GM21381 (cell line): Measurements from ENCODE around the gene HHIPL1.

ENCODE experiments used
- ATAC-seq: cut with Tn5 transposase; IDR thresholded peaks from one replicate; pipeline ENCODE4 v1.9.1; 2021; ENCODE audit warnings: mild to moderate bottlenecking, moderate library complexity; ENCODE audit not compliant: unreplicated experiment

HHIPL1 gene

GRCh38 chr14:99673305-99674063 is 28.6 kb downstream of the HHIPL1 start:
- no peak for ATAC-seq

GRCh38 chr14:99674064-99674650 is 29.2 kb downstream of the HHIPL1 start:
- ATAC-seq = no peak

DNA sequence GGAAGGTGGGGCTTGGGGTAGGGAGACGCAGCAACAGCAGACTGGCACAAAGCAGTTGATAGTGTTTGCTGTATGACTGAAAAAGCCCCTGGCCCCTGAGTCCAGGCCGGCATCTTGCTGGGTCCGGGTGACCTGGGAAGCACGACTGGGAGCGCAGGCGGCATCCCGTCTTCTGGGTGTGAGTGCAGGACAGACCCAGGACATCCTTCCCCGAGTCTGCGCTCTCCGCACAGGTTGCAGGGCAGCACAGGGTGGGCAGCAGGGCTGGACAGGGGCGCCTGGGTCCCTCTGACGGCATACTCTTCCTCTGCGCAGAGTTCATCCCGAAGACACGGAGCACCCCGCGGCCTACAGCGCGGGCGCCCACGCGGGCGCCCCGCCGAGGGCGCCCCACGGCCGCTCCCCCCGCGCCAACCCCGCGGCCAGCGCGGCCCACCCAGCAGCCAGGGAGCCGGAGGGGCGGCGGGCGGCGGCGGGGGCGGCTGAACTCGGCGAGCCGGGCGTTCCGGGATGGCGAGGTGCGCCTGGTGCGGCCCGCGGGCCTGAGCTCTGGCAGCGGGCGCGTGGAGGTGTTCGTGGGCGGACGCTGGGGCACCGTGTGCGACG is 29.9 kb downstream of the HHIPL1 start:
- ATAC-seq = no peak

DNA sequence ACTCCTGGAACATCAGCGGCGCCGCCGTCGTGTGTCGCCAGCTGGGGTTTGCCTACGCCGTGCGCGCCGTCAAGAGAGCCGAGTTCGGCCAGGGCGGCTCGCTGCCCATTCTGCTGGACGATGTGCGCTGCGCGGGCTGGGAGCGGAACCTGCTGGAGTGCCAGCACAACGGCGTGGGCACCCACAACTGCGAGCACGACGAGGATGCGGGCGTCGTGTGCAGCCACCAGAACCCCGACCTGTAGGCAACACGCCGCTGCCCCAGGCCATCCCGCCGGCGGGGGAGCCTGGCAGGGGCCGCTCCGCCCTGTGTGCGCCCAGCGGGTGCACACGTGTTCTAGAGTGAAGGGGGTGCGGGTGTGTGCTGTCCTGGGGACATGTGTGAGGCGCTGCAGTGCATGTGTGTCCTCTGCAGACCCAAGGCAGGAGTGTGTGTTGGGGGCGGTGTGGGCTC is 30.5 kb downstream of the HHIPL1 start:
- no peak for ATAC-seq

DNA sequence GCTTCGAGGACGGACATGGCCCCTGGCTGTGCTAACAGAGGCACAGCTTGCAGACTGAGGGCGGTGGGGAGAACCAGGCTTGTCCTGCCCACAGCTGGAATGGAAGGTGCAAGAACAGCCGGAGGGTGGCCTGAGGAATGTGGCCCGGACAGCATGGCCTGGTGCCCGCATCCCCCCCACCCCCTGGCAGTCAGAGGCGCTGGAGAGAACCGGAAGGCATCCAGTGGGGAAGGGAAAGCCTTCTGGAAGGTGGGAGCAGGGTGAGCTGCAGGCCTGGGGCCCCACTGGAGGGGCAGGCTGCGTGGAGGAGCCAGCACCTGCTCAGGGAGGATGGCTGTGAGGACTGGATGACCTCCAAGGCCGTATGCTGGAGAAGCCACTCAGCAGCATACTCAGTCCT is 31.0 kb downstream of the HHIPL1 start:
- no peak for ATAC-seq

- ATAC-seq = no peak
These were observed 31.7 kb downstream of the HHIPL1 start for GRCh38 chr14:99676657-99677056.

- no peak for ATAC-seq
These were observed 32.6 kb downstream of the HHIPL1 start for GRCh38 chr14:99677231-99678140.

DNA sequence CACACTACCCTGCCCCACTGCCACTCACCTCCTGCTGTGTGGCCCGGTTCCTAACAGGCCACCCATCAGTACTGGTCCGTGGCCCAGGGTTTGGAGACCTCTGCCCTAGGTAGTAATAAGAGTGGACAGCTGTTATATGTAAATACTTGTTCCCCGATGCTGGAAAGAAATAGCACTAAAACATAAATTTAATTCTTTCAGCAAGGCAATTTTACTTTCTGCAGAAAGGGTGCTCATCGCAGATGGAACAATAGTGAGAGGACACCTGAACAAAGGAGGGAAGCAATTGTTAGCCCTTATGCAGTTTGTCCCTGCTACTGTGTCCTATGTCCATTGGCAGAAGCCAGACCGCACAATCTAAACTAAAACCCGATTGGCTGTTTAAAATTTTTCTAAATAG is 33.3 kb downstream of the HHIPL1 start:
- ATAC-seq = no peak

DNA sequence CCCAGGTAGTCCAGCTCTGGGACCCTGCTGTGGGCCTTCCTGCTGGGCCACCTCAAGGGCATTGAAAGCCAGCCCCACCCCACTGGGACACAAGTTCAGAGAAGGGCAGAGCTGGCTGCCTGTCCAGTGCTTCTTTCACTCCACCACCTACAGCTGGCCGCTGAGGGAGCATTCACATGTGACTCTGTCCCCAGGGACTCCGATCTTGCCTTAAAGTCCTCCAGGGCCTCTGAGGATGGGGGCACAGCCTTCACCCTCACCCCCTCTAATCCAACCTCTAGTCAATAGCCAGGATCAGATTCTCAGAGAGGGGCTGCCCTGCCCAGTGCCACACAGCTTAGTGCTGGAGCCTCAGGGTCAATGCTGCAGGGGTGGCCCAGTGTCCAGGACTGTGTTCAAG is 34.2 kb downstream of the HHIPL1 start:
- no peak for ATAC-seq

GRCh38 chr14:99679543-99679942 is 34.6 kb downstream of the HHIPL1 start:
- no peak for ATAC-seq

DNA sequence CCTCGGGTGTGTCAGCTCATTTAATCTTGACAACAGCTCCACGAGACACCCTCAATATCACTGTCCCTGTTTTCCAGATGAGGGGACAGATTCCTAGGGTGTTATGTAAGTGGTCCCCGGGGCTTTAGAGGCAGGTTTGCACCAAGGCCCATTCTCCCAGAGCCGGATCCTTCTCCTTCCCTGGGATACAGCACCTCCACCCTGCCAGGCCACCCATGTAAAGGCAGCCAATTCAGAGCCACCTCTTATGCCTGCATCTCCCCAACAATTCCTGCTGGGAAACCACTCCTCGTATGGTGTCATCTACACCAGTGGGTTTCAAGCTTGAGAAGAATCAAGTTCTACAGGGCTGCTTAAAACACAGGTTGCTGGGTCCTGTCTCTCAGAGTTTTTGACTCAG is 35.1 kb downstream of the HHIPL1 start:
- ATAC-seq = no peak

- no peak for ATAC-seq
These were observed 36.3 kb downstream of the HHIPL1 start for GRCh38 chr14:99681101-99681831.

DNA sequence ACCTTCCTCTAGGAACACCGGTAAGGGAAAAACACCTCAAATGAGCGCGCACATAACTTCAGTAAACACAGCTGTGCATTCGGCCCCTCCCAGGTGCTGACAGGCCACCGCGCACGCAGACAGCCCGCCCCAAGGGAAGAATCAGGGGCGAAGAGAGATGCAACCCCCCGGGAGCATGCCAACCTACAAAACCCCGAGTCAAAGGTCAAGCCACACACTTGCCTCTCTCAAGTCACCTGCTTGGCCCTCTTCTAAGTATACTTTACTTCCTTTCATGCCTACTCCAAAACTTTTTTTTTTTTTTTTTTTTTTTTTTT is 36.9 kb downstream of the HHIPL1 start:
- ATAC-seq = no peak

GRCh38 chr14:99682809-99683618 is 38.1 kb downstream of the HHIPL1 start:
- no peak for ATAC-seq

DNA sequence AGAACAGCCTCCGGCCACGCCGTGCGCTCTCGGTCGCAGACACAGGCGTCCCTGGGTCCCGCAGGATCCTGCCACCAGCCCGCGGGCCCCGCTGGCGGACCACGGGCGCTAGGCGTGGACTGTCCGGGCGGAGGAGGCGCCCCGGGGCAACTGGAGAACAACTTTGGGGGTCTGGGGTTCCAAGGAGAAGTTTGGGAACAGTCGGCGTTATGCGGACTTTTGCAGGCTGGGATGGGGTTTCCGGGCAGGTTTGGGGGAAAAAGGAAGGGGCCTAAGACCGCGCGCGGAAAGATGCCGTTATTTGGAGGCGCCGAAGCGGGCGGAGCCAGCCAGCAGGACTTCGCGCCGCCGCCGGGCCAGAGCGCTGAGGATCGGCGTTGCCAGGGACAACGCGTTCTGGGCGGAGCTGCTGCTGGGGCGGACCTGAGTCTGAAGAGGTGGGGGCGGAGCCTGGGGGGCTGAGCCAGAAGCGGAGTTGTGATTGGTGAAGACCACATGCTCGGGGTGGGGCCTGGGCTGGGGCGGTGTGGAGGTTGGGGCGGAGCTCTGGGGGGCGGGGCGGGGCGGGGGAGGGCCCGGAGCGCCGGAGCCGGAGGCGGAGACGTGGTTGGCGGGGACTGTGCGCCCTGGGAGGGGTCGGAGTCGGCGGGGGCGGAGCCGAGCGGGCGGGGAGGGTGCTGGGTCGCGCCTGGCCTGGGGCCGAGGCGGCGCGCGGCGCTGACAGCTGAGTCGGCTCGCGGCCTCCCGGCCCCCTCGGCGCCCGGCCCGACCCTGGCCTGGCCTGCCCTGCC is 38.9 kb downstream of the HHIPL1 start, which contains the start of gene CYP46A1:
TSS of gene CYP46A1 (plus strand) at position 680 of the 791 bp plus-strand sequence. CDS start 120 bp downstream, outside the sequence.
- ATAC-seq = peak; percentile 94

DNA sequence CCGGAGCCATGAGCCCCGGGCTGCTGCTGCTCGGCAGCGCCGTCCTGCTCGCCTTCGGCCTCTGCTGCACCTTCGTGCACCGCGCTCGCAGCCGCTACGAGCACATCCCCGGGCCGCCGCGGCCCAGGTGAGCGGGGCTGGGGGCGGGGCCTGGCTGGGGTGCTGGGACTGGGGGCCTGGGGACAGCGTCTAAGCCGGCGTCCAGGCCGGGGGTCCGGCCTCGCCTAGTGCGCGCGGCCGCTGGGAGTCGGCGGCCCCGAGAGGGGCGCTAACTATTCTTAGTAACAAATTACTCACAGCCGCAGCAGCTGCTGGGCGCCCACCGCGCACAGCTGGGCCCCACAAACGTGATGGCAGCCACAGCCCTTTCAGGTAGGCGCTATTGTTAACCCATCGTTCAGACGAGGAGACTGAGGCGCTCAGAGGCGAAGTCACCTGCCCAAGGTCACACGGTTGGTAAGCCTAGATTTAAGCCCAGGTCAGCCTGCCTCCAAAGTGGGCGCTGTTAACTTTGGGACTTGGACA is 39.5 kb downstream of the HHIPL1 start:
- ATAC-seq = peak; percentile 27

GRCh38 chr14:99685151-99685591 is 40.2 kb downstream of the HHIPL1 start:
- ATAC-seq = no peak

- no peak for ATAC-seq
These were observed 40.7 kb downstream of the HHIPL1 start for GRCh38 chr14:99685596-99685995.
